Umbilical cord (tissue), 2 donors: Measurements from ENCODE around the gene CABP1. TPM values are rescaled to one million over a fixed set of nuclear protein-coding genes. Genes with fewer than 3 reads are reported as not detected.

ENCODE experiments used
- DNase-seq: peaks from one replicate; pipeline ENCODE4 v3.0.0-alpha.2; 2015; ENCODE audit warnings: low spot score
- total RNA-seq: library from RNA; depleted of rRNA; stranded (reverse); fragments of >200 nt; gene quantifications from one replicate; pipeline ENCODE4 v1.2.3, GENCODE V29; 2014; ENCODE audit warnings: low replicate concordance; ENCODE audit not compliant: insufficient read depth

The CABP1 gene
- total RNA-seq, 1 donor from 2014 or later = 3.9 TPM

GRCh38 chr12:120630104-120630892, 10.1 kb upstream of the CABP1 start:
- no peak for DNase-seq

- no peak for DNase-seq
Observed at GRCh38 chr12:120631097-120631496, 9.3 kb upstream of the CABP1 start.

GRCh38 chr12:120640861-120641833, 721 bp downstream of the CABP1 start:
- DNase-seq = peak; percentile 57

GRCh38 chr12:120642121-120642520, 1.7 kb downstream of the CABP1 start:
- DNase-seq = no peak

GRCh38 chr12:120642826-120643225, 2.4 kb downstream of the CABP1 start:
- DNase-seq = no peak

- DNase-seq = no peak
Observed at GRCh38 chr12:120643574-120643973, 3.1 kb downstream of the CABP1 start.

- no peak for DNase-seq
Observed at GRCh38 chr12:120646044-120646443, 5.6 kb downstream of the CABP1 start.

- no peak for DNase-seq
Observed at GRCh38 chr12:120647375-120647755, 6.9 kb downstream of the CABP1 start.

- peak; percentile 84 for DNase-seq
Observed at GRCh38 chr12:120649442-120650232, 9.2 kb downstream of the CABP1 start.

GRCh38 chr12:120650233-120650690, 9.8 kb downstream of the CABP1 start:
- DNase-seq = no peak

GRCh38 chr12:120651821-120652220, 11.4 kb downstream of the CABP1 start:
- peak; percentile 80 for DNase-seq

GRCh38 chr12:120652656-120653435, 12.4 kb downstream of the CABP1 start:
- no peak for DNase-seq

GRCh38 chr12:120653611-120654010, 13.2 kb downstream of the CABP1 start:
- no peak for DNase-seq

- peak; percentile 70 for DNase-seq
Observed at GRCh38 chr12:120654656-120655055, 14.2 kb downstream of the CABP1 start.

- no peak for DNase-seq
Observed at GRCh38 chr12:120656008-120656407, 15.6 kb downstream of the CABP1 start.

- DNase-seq = no peak
Observed at GRCh38 chr12:120658286-120659150, 18.1 kb downstream of the CABP1 start.

GRCh38 chr12:120659151-120659525, 18.7 kb downstream of the CABP1 start:
- DNase-seq = no peak

- DNase-seq = no peak
Observed at GRCh38 chr12:120661432-120661831, 21.0 kb downstream of the CABP1 start.

- no peak for DNase-seq
Observed at GRCh38 chr12:120662879-120663278, 22.5 kb downstream of the CABP1 start.

GRCh38 chr12:120663741-120664140, 23.3 kb downstream of the CABP1 start:
- no peak for DNase-seq
